RPMI8226 (cell line): ENCODE data around the gene DRAM2.
"Not testable (repeated sequence)": the region's sequence is repeated elsewhere in the genome, so short reads cannot be mapped to it uniquely, and the experiment has no call there.

Source experiments
- DNase-seq: peaks from one replicate; pipeline ENCODE4 v3.0.0-alpha.2; 2015

The DRAM2 gene

GRCh38 chr1:111079329-111079728, 60.6 kb downstream of the DRAM2 start:
- DNase-seq = not testable (repeated sequence)

- not testable (repeated sequence) for DNase-seq
These were observed 62.6 kb downstream of the DRAM2 start for GRCh38 chr1:111077312-111077711.
